Neural crest cell (in vitro differentiated cells): ENCODE data around the gene VWC2. TPM values are rescaled to one million over a fixed set of nuclear protein-coding genes. Genes with fewer than 3 reads are reported as not detected.
A peak's percentile ranks its signal among the peaks of the same experiment; 100 is the strongest.

Source experiments
- DNase-seq: peaks from one replicate; pipeline ENCODE4 v3.0.0; 2021; ENCODE audit warnings: low read depth, mixed read lengths, low spot score
- H3K27ac Mint-ChIP-seq: one replicate; pipeline ENCODE4 v1.8.0; 2021; ENCODE audit warnings: mild to moderate bottlenecking, mixed read lengths; ENCODE audit not compliant: unreplicated experiment
- H3K27me3 Mint-ChIP-seq: 2 replicates; pipeline ENCODE4 v1.8.0; 2021; ENCODE audit warnings: low read depth, mild to moderate bottlenecking, mixed read lengths
- H3K36me3 Mint-ChIP-seq: 2 replicates; pipeline ENCODE4 v1.8.0; 2021; ENCODE audit warnings: low read depth, mild to moderate bottlenecking, mixed read lengths
- H3K4me1 Mint-ChIP-seq: 2 replicates; pipeline ENCODE4 v1.8.0; 2021; ENCODE audit warnings: mixed read lengths
- H3K4me3 Mint-ChIP-seq: one replicate; pipeline ENCODE4 v1.8.0; 2021; ENCODE audit warnings: mild to moderate bottlenecking, mixed read lengths
- H3K9me3 Mint-ChIP-seq: 2 replicates; pipeline ENCODE4 v1.8.0; 2021; ENCODE audit warnings: mixed read lengths
- CTCF ChIP-seq: fragments of 200-600 bp; sonication (generic); conservative IDR thresholded peaks from 2 replicates; pipeline ENCODE4 v1.5.0; 2021; ENCODE audit warnings: antibody characterized with exemption, mild to moderate bottlenecking
- total RNA-seq: library from RNA; stranded (reverse); gene quantifications from 2 replicates; pipeline ENCODE4 v1.2.1, GENCODE V29; 2021

VWC2 gene
- total RNA-seq, 1 donor from 2014 or later = not detected

- DNase-seq = no peak
- H3K4me1 Mint-ChIP-seq = peaks cover 11% of the 10 kb centered on the region
- H3K27me3 Mint-ChIP-seq = peaks cover 82% of the 10 kb centered on the region
- no peaks in the 10 kb centered on the region for H3K36me3 Mint-ChIP-seq
- H3K27ac Mint-ChIP-seq = no peak overlapping the region
- no peaks in the 10 kb centered on the region for H3K9me3 Mint-ChIP-seq
- TF ChIP-seq CTCF = no peak
- H3K4me3 Mint-ChIP-seq = no peak overlapping the region
These were observed 2.6 kb upstream of the VWC2 start for GRCh38 chr7:49770838-49771237.

- no peaks in the 10 kb centered on the region for H3K9me3 Mint-ChIP-seq
- DNase-seq = no peak
- peaks cover 11% of the 10 kb centered on the region for H3K4me1 Mint-ChIP-seq
- peak overlapping the region; percentile 90 for H3K4me3 Mint-ChIP-seq
- no peak overlapping the region for H3K27ac Mint-ChIP-seq
- H3K27me3 Mint-ChIP-seq = peaks cover 82% of the 10 kb centered on the region
- TF ChIP-seq CTCF = no peak
- no peaks in the 10 kb centered on the region for H3K36me3 Mint-ChIP-seq
These were observed 1.8 kb upstream of the VWC2 start for GRCh38 chr7:49771427-49772176.

GRCh38 chr7:49772916-49773217, 571 bp upstream of the VWC2 start:
- Mint-ChIP-seq H3K27ac (no peak overlapping the region), H3K4me1 (peaks cover 11% of the 10 kb centered on the region), H3K9me3 (no peaks in the 10 kb centered on the region), H3K4me3 (peak overlapping the region; percentile 90), H3K36me3 (no peaks in the 10 kb centered on the region), H3K27me3 (peaks cover 89% of the 10 kb centered on the region)
- no peak for DNase-seq
- no peak for TF ChIP-seq CTCF

GRCh38 chr7:49773936-49774458, 559 bp downstream of the VWC2 start:
- peak overlapping the region; percentile 59 for H3K4me3 Mint-ChIP-seq
- no peak for DNase-seq
- no peaks in the 10 kb centered on the region for H3K9me3 Mint-ChIP-seq
- no peak for TF ChIP-seq CTCF
- H3K4me1 Mint-ChIP-seq = peaks cover 11% of the 10 kb centered on the region
- H3K36me3 Mint-ChIP-seq = no peaks in the 10 kb centered on the region
- H3K27ac Mint-ChIP-seq = no peak overlapping the region
- peaks cover 85% of the 10 kb centered on the region for H3K27me3 Mint-ChIP-seq

- Mint-ChIP-seq H3K36me3 (no peaks in the 10 kb centered on the region), H3K27ac (no peak overlapping the region), H3K4me3 (peak overlapping the region; percentile 91), H3K9me3 (no peaks in the 10 kb centered on the region), H3K4me1 (peaks cover 11% of the 10 kb centered on the region), H3K27me3 (peaks cover 86% of the 10 kb centered on the region)
- DNase-seq = peak; percentile 20
- TF ChIP-seq CTCF = no peak
These were observed 1.1 kb downstream of the VWC2 start for GRCh38 chr7:49774459-49775064.
